ENCODE data around the gene TNFRSF18.

Gene TNFRSF18

GRCh38 chr1:1161078-1161682 lies 45.2 kb downstream of the TNFRSF18 start:
- DNase-seq = no peak

GRCh38 chr1:1160281-1160930 lies 46.0 kb downstream of the TNFRSF18 start:
- no peak for DNase-seq

DNA sequence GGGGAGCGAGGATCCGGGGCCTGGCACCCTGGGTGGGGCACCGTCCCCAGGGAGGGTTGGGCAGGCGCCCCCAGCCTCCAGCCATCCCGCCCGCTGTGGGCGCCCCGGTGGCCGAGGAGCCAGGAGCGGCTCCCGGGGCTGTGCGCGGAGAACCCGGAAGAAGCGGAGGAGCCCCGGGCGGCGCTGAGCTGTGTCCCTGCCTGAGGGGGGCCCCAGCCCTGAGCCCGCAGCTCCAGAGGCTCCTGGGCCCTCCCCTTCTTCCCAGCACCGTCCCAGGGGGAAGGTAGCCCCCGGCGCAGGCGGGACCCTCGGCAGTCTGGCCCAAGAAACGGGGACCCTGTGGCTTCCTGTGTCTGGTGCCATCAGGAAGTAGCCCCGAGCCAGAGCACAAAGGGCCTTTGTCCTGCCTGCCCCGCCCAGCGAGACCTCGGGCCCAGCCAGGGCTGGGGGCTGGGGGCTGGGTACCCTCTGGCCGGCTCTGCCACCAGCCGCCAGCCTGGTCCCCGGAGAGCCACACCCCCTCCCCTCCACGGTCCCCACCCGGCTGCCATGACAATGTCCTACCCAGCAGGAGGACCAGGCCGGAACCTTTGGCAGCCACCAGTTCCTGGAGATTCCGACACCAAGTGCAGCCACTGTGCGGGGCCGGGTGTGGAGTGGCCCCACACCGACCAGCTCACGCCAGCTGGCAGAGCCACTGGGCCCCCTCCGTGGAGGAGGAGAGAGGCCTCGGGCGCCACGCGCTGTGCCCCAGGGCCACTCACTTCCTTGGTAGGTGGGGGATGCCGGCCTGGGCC lies 48.3 kb downstream of the TNFRSF18 start:
- DNase-seq = no peak

GRCh38 chr1:1157426-1157913 lies 48.9 kb downstream of the TNFRSF18 start:
- peak; percentile 32 for DNase-seq

GRCh38 chr1:1157033-1157365 lies 49.4 kb downstream of the TNFRSF18 start:
- DNase-seq = no peak

- no peak for DNase-seq
These were observed 50.0 kb downstream of the TNFRSF18 start for GRCh38 chr1:1156140-1157032.

DNA sequence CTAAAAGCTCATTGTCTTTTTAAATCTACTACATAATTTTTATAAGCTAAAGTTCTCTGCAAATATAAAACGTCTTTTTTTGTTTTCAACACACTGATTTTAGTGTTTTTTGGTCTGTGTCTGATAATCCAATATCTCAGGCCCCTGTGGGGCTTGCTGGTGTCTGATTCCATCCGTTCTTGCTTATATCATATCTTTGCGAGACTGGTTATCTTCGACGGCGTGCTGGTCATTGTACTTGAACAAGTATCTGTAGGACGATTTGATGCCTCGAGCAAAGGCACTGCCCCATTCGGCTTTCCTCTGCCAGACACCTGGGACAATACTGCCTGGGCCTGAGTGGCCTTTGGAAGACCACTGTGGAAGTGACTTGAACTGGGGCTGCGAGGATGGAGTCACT lies 51.1 kb downstream of the TNFRSF18 start:
- no peak for DNase-seq

- DNase-seq = no peak
These were observed 52.5 kb downstream of the TNFRSF18 start for GRCh38 chr1:1153874-1154273.
